GM12872 (cell line): Measurements from ENCODE around the gene FAM43A.

Experiments used
- CTCF ChIP-seq: IDR thresholded peaks from 3 replicates; pipeline ENCODE4 v1.5.1; 2011; ENCODE audit warnings: low read depth, mild to moderate bottlenecking, low read length, moderate library complexity; ENCODE audit not compliant: insufficient read depth

The FAM43A gene

DNA sequence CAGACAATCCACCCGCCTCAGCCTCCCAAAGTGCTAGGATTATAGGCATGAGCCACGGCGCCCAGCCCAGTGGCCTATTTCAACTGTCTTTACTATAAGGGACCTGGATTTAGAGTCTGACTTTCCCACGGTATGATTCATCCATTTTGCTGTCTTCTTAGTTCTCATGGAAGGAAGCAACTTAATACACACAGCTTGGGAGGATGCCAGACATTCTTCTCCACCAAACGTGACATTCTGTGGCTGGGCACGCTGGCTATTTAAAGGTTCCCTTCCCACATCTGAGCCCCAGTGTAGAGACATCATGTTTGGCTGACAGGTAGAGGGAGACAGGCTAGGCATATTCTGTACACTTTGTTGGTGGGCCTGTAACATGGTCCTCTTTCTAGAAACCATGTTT is 26.2 kb downstream of the FAM43A start:
- no peak for TF ChIP-seq CTCF

DNA sequence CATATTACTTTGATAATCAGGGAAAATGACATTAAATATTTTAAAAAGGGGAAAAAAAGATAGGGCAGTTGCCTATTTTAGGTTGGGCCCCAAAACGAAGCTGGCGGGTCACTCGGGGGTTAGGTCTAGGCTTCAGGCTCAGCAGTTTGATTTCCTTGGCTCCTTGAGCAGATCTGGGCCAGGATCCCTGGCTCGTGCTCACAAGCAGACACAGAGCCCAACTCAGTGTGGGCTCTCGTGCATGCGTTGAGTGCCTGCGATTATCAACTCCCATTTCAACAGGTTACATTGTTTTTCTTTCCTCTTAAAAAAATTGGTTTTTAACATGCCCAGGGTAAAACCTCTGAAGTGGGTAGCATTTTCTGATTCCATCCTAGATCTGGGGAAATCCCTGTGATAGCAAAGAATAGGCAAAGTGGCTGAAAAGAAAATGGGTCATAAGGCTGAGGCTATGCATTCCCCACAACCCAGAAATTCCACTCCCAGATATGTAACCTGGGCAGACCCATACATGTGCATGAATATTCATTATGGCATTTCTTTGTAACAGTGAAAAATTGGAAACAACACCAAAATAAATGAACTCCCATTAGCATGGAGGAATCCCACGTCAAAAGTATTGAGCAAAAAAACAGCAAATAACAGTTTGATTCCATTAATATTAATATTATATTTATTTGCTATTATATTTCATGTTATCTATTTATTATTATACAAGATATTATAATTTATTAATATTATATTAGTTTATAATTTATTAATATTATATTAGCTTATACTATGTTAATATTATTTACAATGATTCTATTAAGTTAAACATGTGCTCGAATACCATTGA is 27.8 kb downstream of the FAM43A start:
- TF ChIP-seq CTCF: no peak

DNA sequence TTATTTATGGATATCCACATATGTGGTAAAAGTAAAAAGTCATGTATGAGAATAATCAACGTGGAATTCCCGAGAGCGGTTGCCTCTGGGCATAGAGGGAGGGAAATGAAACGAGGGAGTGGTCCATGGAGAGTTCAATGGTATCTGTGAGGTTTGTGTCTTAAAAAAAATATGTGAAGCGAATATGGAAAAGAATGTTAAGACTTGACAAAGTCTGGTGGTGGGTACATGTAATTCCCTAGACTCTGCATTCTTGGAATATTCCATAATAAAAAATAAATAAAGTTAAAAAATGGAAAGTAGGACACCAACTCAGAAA is 28.4 kb downstream of the FAM43A start:
- TF ChIP-seq CTCF: no peak

GRCh38 chr3:194714564-194714963 is 28.9 kb downstream of the FAM43A start:
- no peak for TF ChIP-seq CTCF

GRCh38 chr3:194715022-194715800 is 29.5 kb downstream of the FAM43A start:
- no peak for TF ChIP-seq CTCF

GRCh38 chr3:194718079-194718478 is 32.4 kb downstream of the FAM43A start:
- no peak for TF ChIP-seq CTCF

GRCh38 chr3:194720048-194720447 is 34.4 kb downstream of the FAM43A start:
- no peak for TF ChIP-seq CTCF
